Stimulated activated CD4-positive, alpha-beta T cell treated with anti-CD3 and anti-CD28 coated beads, Interleukin-2, amount 100 ng/mL, for 24 hours (primary cell): Measurements from ENCODE around the gene FAM83E.
"Not testable (repeated sequence)": the region's sequence is repeated elsewhere in the genome, so short reads cannot be mapped to it uniquely, and the experiment has no call there.

Source experiments
- DNase-seq, 2 donors: peaks; one replicate each; pipeline ENCODE4 v3.0.0-alpha.2; 2020

The FAM83E gene

DNA sequence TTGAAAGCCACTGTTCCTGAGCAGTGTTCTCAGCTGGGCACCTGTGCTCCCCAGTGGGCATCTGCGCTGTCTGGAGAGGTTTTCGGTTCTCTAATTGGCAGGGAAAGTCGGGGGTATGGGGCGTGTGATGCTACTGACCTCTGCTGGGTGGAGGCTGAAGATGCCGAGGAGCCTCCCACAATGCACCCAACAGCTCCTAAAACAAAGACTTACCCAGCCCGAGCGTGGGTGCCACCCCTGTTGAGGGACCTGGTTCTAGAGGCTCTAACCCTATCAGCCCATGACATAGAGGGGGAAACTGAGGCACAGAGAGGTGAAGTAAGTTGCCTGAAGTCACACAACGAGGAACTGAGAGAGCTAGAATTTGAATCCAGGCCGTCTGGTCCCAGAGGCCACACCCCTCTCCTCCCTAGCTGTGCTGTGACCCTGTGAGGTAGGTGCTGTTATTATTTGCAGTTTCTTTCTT lies 6.0 kb downstream of the FAM83E start:
- peak in 1 of 2 donors; percentile 58 for DNase-seq

DNA sequence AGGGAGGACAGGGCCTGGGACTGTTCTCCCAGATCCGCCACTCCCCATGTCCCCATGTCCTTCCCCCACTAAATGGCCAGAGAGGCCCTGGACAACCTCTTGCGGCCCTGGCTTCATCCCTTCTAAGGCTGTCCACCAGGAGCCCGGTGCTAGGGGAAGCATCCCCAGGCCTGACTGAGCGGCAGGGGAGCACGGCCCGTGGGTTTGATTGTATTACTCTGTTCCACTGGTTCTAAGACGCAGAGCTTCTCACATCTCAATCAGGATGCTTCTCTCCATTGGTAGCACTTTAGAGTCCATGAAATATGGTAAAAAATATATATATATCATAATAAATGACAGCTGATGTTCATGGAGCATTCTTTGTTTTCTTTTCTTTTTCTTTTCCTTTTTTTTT lies 7.5 kb downstream of the FAM83E start:
- no peak for DNase-seq

GRCh38 chr19:48606463-48607358 lies 8.2 kb downstream of the FAM83E start, which contains the start of gene SPACA4:
Gene SPACA4, plus strand, starts transcription at chr19:48606742. Its CDS starts 237 bp downstream, at chr19:48606979.
- DNase-seq = no peak

GRCh38 chr19:48603850-48604249 lies 11.0 kb downstream of the FAM83E start:
- no peak for DNase-seq

- no peak for DNase-seq
These were observed 11.4 kb downstream of the FAM83E start for GRCh38 chr19:48603449-48603848.

GRCh38 chr19:48603001-48603400 lies 11.9 kb downstream of the FAM83E start:
- DNase-seq = no peak

- no peak for DNase-seq
These were observed 14.0 kb downstream of the FAM83E start for GRCh38 chr19:48600679-48601417.

DNA sequence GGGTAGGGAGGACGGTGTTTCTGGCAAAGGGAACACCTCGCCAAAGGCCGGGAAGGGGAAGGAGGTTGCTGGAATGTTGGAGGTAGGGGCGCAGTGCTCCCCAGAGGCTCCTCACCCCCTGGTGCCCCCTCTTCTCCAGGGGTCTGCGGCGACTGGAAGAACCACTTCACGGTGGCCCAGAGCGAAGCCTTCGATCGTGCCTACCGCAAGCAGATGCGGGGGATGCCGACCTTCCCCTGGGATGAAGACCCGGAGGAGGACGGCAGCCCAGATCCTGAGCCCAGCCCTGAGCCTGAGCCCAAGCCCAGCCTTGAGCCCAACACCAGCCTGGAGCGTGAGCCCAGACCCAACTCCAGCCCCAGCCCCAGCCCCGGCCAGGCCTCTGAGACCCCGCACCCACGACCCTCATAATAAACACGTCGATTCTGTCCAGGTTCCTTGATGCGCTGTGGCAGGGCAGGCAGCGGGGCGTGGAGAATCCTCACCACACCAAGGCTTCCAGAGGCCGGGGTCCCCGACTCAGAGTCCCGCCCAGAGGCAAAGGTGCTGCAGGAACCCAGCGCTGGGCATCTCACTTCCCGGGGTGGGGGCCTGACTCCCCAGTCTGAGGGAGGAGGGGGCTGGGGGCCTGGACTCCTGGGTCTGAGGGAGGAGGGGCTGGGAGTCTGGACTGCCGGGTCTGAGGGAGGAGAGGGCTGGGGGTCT lies 15.7 kb downstream of the FAM83E start:
- DNase-seq = no peak

DNA sequence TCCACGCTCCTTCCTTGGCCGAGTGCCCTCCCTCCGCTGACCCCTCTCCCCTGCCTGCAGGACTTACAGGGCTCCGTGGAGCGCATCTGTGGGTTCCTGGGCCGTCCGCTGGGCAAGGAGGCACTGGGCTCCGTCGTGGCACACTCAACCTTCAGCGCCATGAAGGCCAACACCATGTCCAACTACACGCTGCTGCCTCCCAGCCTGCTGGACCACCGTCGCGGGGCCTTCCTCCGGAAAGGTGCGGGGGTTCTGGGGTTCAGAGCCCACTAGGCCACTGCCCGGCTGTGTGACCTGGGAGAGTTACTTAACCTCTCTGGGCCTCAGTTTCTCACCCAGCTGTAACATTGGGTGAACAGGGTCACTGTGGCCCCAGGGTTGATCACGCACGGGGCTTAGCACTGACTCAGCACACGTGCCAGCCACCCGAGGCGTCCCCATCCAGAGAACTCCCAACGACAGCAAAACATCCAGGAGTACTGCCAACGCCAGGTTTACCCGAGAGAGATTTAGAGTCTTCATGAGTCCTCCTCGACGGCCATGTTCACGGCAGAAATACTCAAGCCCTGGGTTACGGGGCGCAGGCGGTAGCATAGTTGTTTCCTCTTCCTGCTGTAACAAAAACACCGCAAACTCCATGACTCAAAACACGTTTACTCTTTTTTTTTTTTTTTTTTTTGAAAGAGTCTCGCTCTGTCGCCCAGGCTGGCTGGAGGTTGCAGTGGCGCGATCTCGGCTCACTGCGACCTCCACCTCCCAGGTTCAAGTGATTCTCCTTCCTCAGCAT lies 18.0 kb downstream of the FAM83E start:
- DNase-seq = peak in 1 of 2 donors; percentile 48

DNA sequence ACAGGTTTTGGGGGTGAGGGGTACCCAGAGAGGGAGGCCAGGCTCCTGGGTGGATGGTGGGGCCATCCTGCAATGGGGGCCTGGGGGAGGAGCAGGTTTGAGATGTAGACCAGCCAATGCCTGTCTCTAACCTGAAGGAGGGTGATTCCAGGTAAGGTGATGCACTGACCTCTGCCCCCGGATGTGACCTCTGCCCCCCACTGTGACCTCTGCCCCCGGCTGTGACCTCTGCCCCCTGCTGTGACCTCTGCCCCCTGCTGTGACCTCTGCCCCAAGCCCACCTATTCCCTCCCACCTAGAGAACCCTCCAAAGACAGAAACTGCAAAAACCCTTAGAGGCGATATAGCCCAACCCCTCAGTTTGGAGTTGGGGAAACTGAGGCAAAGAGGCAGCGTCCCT lies 18.6 kb downstream of the FAM83E start:
- DNase-seq = no peak

- DNase-seq = no peak
These were observed 19.0 kb downstream of the FAM83E start for GRCh38 chr19:48595833-48596232.

- no peak for DNase-seq
These were observed 19.7 kb downstream of the FAM83E start for GRCh38 chr19:48595171-48595570.

- no peak for DNase-seq
These were observed 23.9 kb downstream of the FAM83E start for GRCh38 chr19:48591021-48591420.

- peak; percentile 89 to 92 for DNase-seq
These were observed 26.0 kb downstream of the FAM83E start for GRCh38 chr19:48588670-48589401.

DNA sequence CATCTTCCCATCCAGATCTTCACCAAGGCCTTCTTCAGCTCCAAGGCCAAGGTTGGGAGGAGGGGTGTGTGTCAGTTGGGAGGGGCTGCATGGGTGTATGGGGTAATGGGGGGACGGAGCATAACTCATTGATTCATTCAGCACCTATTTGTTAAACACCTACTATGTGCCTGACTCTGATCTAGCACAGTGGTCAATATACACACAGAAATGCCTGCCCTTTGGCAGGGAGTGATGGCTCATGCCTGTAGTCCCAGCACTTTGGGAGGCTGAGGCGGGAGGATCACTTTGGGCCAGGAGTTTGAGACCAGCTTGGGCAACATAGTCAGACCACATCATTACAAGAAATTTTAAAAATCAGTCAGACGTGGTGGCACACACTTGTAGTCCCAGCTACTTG lies 27.5 kb downstream of the FAM83E start:
- no peak for DNase-seq

DNA sequence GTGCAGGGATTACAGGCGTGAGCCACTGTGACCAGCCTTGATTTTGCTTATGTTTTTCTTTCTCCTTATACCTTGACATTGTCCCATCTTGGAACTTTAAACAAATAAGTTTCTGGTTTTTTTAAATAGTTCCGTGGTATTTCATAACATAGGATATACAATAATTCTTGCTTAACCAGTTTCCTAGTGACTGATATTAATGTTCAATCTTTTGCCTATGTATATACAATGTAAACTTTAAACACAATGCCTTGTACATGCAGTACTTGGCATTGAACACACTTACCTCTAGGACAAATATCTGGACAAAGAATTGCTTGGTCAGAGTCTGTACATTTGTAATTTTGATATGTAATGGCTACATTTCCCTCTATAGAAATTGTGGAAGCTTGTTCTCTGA lies 32.7 kb downstream of the FAM83E start:
- DNase-seq = no peak

DNA sequence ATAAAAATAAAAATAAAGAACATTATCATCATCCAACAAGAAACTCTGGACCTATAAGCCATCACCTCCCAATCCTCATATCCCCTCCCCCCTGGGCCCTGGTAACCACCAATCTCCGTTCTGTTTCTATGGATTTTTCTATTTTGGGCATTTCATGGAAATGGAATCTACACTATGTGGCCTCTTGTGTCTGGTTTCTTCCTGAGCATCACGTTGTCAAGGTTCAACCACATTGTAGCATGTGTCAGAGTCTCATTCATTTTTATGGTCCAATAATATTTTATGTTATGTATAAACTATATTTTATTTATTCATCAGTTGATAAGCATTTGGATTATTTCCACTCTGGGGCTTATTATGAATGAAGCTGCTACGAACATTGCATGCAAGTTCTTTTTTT lies 36.0 kb downstream of the FAM83E start:
- no peak for DNase-seq

DNA sequence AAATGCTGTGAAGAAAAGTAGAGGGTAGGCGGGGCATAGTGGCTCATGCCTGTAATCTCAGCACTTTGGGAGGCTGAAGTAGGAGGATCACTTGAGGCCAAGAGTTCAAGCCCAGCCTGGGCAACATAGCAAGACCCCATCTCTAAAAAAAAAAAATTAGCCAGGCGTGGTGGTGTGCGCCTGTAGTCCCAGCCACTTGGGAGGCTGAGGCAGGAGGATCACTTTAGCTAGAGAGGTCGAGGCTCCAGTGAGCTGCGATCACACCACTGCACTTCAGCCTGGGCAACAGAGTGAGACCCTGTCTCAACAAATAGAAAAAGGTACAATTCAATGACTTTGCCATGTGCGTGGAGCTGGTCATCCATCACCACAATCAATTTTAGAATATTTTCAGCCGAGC lies 37.0 kb downstream of the FAM83E start:
- not testable (repeated sequence) for DNase-seq

- no peak for DNase-seq
These were observed 38.8 kb downstream of the FAM83E start for GRCh38 chr19:48575931-48576622.

- no peak for DNase-seq
These were observed 41.7 kb downstream of the FAM83E start for GRCh38 chr19:48573163-48573505.
